ENCODE results near the gene RNF208. TPM values are rescaled to one million over a fixed set of nuclear protein-coding genes. Genes with fewer than 3 reads are reported as not detected.

The RNF208 gene
- total and polyA plus RNA-seq, 4 donors = 0.28 to 7.1 (median 2.6) TPM

- Histone ChIP-seq H3K9me3 (ENCODE audit: control insufficient read depth in 4 of 4, low read length in 3 of 4) (no peaks in the 10 kb centered on the region), H3K4me3 (ENCODE audit: low read depth in 1 of 3, low read length in 3 of 3) (peak within 1 kb of the TSS; percentile 67 to 88 (median 86)), H3K9ac (ENCODE audit: low read depth in 1 of 2, low read length in 2 of 2) (peak within 1 kb of the TSS; percentile 42 to 45), H3K36me3 (ENCODE audit: control insufficient read depth in 4 of 4, insufficient read depth in 3 of 4, low read depth in 1 of 4, low read length in 3 of 4) (no peaks in the 10 kb centered on the region), H3K4me1 (ENCODE audit: control insufficient read depth in 4 of 4, insufficient read depth in 4 of 4, low read length in 3 of 4) (peaks cover 10 to 22% (median 14%) of the 10 kb centered on the region in 4 donors), H3K27me3 (ENCODE audit: control insufficient read depth in 4 of 4, insufficient read depth in 4 of 4, low read length in 3 of 4) (no peaks in the 10 kb centered on the region), H3K27ac (ENCODE audit: low read depth in 1 of 2, low read length in 2 of 2) (peak within 1 kb of the TSS; percentile 57 to 84)
- TF ChIP-seq GABPA (IDR thresholded peaks at IDR 0.05 in 1 of 2, conservative IDR thresholded peaks at IDR 0.05 in 1 of 2) (no peak), ATF3 (IDR thresholded peaks at IDR 0.05) (no peak), TAF1 (conservative IDR thresholded peaks at IDR 0.05) (no peak), HNF4A (conservative IDR thresholded peaks at IDR 0.05) (no peak), RAD21 (IDR thresholded peaks at IDR 0.05) (no peak), NR2F2 (IDR thresholded peaks at IDR 0.05) (no peak), FOXA2 (IDR thresholded peaks at IDR 0.05) (no peak), SP1 (IDR thresholded peaks at IDR 0.05) (no peak), FOXA1 (IDR thresholded peaks at IDR 0.05) (no peak), ZBTB33 (IDR thresholded peaks at IDR 0.05) (no peak), RXRA (IDR thresholded peaks at IDR 0.05) (no peak), CTCF (IDR thresholded peaks at IDR 0.05; ENCODE audit: low read depth, low read length, missing input control) (no peak), EGR1 (IDR thresholded peaks at IDR 0.05; ENCODE audit: low read depth in 2 of 2) (no peak), YY1 (IDR thresholded peaks at IDR 0.05) (no peak)
- DNase-seq (ENCODE audit: low spot score) = no peak
- WGBS = 60% methylated on average over 23 of the region's 23 CpGs
These were observed 3.0 kb upstream of the RNF208 start, which contains the start of gene CYSRT1 for GRCh38 chr9:137224830-137225694. TSS of gene CYSRT1 (plus strand) at chr9:137225174. CDS start at chr9:137225622, 448 bp downstream.

DNA sequence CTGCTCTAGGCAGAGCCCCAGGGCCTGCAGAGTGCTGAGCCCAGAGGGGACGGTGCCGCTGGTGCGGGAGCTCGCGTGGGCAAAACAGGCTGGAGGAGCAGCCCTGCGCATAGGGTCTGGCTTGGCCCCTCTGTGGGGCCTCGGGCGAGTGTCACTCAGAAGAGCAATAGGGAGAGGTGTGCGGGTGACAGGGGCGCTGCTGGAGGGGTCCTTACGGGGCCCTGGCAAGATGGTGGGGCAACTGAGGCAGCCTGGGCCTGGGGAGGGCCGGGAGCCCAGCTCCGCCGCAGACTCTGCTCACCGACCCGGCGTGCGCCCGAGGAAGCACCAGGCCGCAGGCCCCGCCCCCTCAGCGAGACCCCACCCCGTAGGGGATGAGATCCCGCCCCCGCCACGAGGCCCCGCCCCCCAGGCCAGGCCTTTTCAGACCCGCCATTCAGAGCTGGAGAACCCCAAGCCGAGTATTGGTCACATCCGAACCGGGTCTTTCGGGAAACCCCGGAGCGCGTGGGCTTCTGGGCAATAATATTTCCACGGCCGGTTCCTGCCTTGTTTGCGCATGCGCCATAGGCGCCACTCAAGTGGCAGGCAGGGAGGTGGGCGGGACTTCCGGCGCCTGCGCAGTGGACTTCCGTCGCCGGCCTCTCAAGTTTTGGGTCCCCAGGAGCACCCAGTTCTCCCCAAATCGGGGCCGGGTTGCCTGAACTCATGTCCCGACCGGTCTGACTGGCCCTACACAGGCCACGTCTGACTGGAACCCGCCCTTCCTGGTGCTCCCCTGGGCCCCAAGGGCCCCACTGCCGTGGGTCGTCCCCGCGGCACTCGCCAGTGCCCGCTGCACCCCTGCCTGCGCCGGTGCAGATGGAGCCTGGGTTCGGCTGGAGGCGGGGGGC lies 1.3 kb upstream of the RNF208 start:
- Histone ChIP-seq H3K4me3 (ENCODE audit: low read depth in 1 of 3, low read length in 3 of 3) (peak overlapping the region; percentile 67 to 88 (median 86)), H3K36me3 (ENCODE audit: control insufficient read depth in 4 of 4, insufficient read depth in 3 of 4, low read depth in 1 of 4, low read length in 3 of 4) (no peaks in the 10 kb centered on the region), H3K27me3 (ENCODE audit: control insufficient read depth in 4 of 4, insufficient read depth in 4 of 4, low read length in 3 of 4) (no peaks in the 10 kb centered on the region), H3K27ac (ENCODE audit: low read depth in 1 of 2, low read length in 2 of 2) (peak overlapping the region; percentile 57 to 84), H3K9me3 (ENCODE audit: control insufficient read depth in 4 of 4, low read length in 3 of 4) (no peaks in the 10 kb centered on the region), H3K4me1 (ENCODE audit: control insufficient read depth in 4 of 4, insufficient read depth in 4 of 4, low read length in 3 of 4) (peaks cover 10 to 25% (median 18%) of the 10 kb centered on the region in 4 donors), H3K9ac (ENCODE audit: low read depth in 1 of 2, low read length in 2 of 2) (peak overlapping the region in 1 of 2 donors; percentile 42)
- WGBS = 1% methylated on average over 63 of the region's 63 CpGs
- peak; percentile 97 for DNase-seq (ENCODE audit: low spot score)
- peak; percentile 73 for TF ChIP-seq SP1 (IDR thresholded peaks at IDR 0.05)
- TF ChIP-seq, protein P1, sequence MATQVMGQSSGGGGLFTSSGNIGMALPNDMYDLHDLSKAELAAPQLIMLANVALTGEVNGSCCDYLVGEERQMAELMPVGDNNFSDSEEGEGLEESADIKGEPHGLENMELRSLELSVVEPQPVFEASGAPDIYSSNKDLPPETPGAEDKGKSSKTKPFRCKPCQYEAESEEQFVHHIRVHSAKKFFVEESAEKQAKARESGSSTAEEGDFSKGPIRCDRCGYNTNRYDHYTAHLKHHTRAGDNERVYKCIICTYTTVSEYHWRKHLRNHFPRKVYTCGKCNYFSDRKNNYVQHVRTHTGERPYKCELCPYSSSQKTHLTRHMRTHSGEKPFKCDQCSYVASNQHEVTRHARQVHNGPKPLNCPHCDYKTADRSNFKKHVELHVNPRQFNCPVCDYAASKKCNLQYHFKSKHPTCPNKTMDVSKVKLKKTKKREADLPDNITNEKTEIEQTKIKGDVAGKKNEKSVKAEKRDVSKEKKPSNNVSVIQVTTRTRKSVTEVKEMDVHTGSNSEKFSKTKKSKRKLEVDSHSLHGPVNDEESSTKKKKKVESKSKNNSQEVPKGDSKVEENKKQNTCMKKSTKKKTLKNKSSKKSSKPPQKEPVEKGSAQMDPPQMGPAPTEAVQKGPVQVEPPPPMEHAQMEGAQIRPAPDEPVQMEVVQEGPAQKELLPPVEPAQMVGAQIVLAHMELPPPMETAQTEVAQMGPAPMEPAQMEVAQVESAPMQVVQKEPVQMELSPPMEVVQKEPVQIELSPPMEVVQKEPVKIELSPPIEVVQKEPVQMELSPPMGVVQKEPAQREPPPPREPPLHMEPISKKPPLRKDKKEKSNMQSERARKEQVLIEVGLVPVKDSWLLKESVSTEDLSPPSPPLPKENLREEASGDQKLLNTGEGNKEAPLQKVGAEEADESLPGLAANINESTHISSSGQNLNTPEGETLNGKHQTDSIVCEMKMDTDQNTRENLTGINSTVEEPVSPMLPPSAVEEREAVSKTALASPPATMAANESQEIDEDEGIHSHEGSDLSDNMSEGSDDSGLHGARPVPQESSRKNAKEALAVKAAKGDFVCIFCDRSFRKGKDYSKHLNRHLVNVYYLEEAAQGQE (IDR thresholded peaks at IDR 0.05) = peak; percentile 67
- TF ChIP-seq FOXA1 (IDR thresholded peaks at IDR 0.05) = no peak
- no peak for TF ChIP-seq ATF3 (IDR thresholded peaks at IDR 0.05)
- TF ChIP-seq HNF4A (conservative IDR thresholded peaks at IDR 0.05) = peak; percentile 13 to 24
- no peak for TF ChIP-seq FOXA2 (IDR thresholded peaks at IDR 0.05)
- TF ChIP-seq RXRA (IDR thresholded peaks at IDR 0.05) = peak; percentile 25 to 28
- peak; percentile 43 to 56 for TF ChIP-seq EGR1 (IDR thresholded peaks at IDR 0.05; ENCODE audit: low read depth in 2 of 2)
- peak; percentile 91 for TF ChIP-seq YY1 (IDR thresholded peaks at IDR 0.05)
- TF ChIP-seq GABPA (IDR thresholded peaks at IDR 0.05 in 1 of 2, conservative IDR thresholded peaks at IDR 0.05 in 1 of 2) = peak; percentile 91 to 96
- peak in 1 of 2 donors; percentile 26 for TF ChIP-seq RAD21 (IDR thresholded peaks at IDR 0.05)
